HG03108 (cell line): Measurements from ENCODE around the gene NBEAL2.
A peak's percentile ranks its signal among the peaks of the same experiment; 100 is the strongest.
"Not testable (repeated sequence)": the region's sequence is repeated elsewhere in the genome, so short reads cannot be mapped to it uniquely, and the experiment has no call there.

Experiments used
- ATAC-seq: cut with Tn5 transposase; IDR thresholded peaks from one replicate; pipeline ENCODE4 v1.9.1; 2021; ENCODE audit warnings: moderate library complexity; ENCODE audit not compliant: unreplicated experiment

The NBEAL2 gene

GRCh38 chr3:46959161-46959511 lies 20.3 kb upstream of the NBEAL2 start:
- no peak for ATAC-seq

GRCh38 chr3:46960081-46960701 lies 19.3 kb upstream of the NBEAL2 start:
- ATAC-seq, result no peak

DNA sequence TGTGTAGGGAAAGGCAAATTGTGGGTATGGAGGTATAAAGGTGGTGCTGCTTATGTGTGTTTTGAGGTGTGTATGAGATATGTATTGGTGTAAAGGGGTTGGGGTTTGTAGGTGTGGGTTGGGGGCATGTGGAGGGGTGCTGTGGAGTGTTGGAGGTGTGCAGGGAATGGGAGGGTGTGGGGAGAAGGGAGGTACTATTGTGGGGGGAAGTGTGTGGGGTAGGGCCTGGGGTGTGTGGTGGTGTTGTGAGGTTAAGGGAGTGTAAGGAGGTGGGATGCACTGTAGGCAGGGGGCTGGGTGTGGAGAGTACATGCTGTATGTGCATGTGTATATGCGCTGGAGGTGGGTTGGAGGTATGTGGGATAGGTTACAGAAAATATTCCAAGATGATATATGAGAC lies 18.6 kb upstream of the NBEAL2 start:
- no peak for ATAC-seq

- no peak for ATAC-seq
Observed at GRCh38 chr3:46962427-46962826, 17.0 kb upstream of the NBEAL2 start.

DNA sequence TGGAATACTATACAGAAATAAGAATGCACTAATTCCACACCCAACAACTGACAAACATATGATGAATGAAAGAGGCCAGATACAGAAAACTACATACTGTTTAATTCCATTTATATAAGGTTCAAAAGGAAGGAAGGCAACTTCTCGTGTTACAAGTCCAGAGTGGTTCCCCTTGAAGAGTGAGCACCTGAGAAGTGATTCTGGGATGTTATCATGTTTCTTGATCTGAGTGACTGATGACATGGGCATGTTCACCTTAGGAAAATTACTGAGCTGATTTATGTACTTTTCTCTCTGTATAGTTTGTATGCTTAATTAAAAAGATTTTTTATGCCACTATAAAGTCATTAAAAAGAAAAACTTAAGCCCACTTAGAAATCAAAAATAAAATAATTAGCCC lies 16.5 kb upstream of the NBEAL2 start:
- no peak for ATAC-seq

DNA sequence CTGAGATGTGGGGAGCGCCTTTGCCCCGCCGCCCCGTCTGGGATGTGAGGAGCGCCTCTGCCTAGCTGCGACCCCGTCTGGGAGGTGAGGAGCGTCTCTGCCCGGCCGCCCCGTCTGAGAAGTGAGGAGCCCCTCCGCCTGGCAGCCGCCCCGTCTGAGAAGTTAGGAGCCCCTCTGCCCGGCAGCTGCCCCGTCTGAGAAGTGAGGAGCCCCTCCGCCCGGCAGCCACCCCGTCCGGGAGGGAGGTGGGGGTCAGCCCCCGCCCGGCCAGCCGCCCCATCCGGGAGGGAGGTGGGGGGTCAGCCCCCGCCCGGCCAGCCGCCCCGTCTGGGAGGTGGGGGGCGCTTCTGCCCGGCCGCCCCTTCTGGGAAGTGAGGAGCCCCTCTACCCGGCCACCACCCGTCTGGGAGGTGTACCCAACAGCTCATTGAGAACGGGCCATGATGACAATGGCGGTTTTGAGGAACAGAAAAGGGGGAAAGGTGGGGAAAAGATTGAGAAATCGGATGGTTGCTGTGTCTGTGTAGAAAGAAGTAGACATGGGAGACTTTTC lies 15.4 kb upstream of the NBEAL2 start:
- ATAC-seq, result not testable (repeated sequence)

DNA sequence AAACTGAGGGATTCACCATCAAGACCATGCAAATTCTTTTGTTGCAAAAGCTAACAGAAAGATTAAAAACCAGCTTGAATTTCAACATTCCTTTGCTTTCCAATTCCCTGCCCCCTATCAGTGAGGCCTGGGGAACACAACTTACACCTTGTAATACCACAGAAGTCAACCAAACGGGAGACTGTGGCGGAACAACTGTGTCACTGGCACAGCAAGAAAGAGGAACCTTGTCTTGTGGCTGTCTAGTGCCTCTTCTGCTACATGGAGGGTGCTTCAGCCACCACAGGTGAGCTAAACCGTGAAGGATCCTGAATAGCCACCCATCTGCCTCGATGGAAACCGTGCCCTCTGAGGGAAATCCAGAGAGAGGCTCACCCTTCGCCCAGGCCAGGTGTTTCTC lies 14.3 kb upstream of the NBEAL2 start:
- peak; percentile 45 for ATAC-seq

- ATAC-seq, result no peak
Observed at GRCh38 chr3:46966811-46967210, 12.7 kb upstream of the NBEAL2 start.

GRCh38 chr3:46968783-46969428 lies 10.6 kb upstream of the NBEAL2 start:
- ATAC-seq, result no peak

- no peak for ATAC-seq
Observed at GRCh38 chr3:46970391-46971091, 8.9 kb upstream of the NBEAL2 start.

GRCh38 chr3:46971151-46971550 lies 8.3 kb upstream of the NBEAL2 start:
- ATAC-seq, result no peak

GRCh38 chr3:46971742-46972141 lies 7.7 kb upstream of the NBEAL2 start:
- no peak for ATAC-seq

DNA sequence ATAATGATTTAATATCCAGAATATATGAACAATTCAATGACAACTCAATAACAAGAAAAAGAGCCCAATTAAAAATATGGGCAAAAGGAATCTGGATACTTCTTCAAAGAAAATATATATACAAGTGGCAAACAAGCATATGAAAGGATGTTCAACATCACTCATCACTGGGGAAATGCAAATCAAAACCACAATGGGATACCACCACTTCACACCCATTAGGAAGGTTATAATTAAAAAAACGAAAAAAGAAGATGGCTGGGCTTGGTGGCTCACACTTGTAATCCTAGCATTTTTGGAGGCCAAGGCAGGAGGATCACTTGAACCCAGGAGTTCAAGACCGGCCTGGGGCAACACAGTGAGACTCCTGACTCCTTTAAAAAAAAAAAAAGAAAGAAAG lies 7.1 kb upstream of the NBEAL2 start:
- ATAC-seq, result no peak

GRCh38 chr3:46974421-46975171 lies 4.9 kb upstream of the NBEAL2 start:
- ATAC-seq, result no peak

GRCh38 chr3:46976326-46977190 lies 2.9 kb upstream of the NBEAL2 start, which contains the start of gene CCDC12:
Gene CCDC12 (minus strand): TSS chr3:46976745. CDS start chr3:46976732, 13 bp downstream.
- ATAC-seq, result peak; percentile 52

GRCh38 chr3:46977811-46978195 lies 1.7 kb upstream of the NBEAL2 start:
- no peak for ATAC-seq

DNA sequence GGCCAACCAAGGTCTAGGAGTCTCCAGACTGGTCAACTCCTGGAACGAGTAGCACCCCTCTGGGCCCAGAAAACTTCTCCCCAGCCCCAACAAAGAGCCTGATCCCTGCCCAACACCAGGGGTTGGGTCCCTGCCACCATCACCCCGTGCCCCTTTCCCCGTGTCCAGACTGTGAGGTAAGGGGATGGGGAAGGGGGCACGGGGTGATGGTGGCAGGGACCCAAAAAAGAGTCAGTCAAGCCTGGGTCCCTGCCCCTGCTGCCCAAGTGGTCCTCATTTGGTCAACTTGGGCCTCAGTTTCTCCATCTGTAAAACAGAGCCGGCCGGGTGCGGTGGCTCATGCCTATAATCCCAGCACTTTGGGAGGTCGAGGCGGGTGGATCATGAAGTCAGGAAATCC lies 1.1 kb upstream of the NBEAL2 start:
- ATAC-seq, result no peak

- ATAC-seq, result peak; percentile 2
Observed at GRCh38 chr3:46979958-46980497, 562 bp downstream of the NBEAL2 start.

DNA sequence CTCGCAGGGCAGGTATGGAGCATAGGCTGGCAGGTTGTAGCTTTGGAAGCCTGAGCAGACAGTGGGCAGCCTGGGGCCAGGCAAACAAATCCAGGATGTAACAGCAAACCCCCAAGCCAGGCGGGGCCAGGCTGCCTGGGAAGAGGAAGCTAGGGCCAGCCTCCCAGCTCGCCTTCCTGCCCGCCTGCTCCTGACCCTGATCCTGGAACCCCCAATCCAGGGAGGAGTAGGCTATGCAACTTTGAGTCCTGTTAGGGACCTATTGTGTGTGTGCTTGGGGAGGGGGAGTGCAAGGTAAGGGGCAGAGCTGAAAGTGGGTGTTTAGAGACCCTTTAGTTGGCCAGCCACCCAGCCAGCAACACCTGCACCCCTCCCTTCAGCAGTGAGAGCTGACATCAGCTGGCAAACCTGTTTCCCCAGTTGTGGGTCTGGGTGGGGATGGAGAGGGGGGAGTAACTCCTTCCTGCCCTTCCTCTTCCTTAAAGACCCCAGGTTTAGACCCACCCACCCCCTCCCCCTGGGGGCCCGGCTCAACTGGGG lies 2.5 kb downstream of the NBEAL2 start:
- ATAC-seq, result no peak

DNA sequence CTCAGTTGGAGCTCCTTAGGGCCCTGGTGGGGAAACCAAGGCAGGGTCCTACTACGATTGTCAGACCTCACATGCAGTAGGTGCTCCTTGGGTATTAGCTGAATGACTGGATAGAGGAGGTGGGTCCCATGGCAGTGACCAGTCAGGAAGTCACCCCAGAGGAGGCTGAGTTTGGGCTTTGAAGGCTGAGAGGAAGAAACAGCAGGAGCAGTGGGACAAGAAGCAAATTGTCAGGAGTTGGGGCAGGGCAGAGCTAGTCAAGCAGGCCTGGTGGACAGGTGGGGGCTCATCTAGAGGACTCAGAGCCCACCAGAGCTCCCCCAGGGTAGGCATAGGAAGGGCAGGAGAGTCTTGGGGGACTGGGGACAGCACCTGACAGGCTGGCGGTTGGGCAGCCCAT lies 3.1 kb downstream of the NBEAL2 start:
- ATAC-seq, result no peak
